ENCODE data around the gene XRCC6. TPM values are rescaled to one million over a fixed set of nuclear protein-coding genes. Genes with fewer than 3 reads are reported as not detected.

Gene XRCC6
- total RNA-seq, 4 donors from 2014 or later, result 119 to 151 (median 127) TPM

DNA sequence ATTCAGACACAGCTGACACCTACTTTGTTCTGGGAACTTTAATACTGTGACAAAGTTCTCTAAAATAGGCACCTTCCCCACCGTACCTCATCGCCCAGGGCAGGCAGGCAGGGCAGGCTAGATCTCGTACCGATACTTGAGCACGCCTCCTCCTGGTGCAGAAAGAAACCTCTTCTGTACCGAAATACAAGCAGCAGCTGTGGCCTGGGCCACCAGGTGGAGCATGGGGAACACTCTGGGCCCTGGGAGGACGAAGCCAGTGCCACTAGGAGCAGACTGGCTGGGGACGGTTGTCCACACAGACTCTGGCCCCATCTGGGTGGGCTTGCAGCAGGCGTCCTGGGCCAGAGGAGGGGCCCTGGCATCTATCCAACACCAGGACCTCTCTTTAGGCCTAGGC lies 44.2 kb upstream of the XRCC6 start:
- no peak overlapping the region for H3K27ac ChIP-seq
- H3K27me3 ChIP-seq, result no peaks in the 10 kb centered on the region
- peaks cover 0 to 61% (median 0%) of the 10 kb centered on the region in 3 donors for H3K36me3 ChIP-seq
- H3K9me3 ChIP-seq, result no peaks in the 10 kb centered on the region
- TF ChIP-seq POLR2A (IDR thresholded peaks at IDR 0.05), result no peak
- TF ChIP-seq, protein P1, sequence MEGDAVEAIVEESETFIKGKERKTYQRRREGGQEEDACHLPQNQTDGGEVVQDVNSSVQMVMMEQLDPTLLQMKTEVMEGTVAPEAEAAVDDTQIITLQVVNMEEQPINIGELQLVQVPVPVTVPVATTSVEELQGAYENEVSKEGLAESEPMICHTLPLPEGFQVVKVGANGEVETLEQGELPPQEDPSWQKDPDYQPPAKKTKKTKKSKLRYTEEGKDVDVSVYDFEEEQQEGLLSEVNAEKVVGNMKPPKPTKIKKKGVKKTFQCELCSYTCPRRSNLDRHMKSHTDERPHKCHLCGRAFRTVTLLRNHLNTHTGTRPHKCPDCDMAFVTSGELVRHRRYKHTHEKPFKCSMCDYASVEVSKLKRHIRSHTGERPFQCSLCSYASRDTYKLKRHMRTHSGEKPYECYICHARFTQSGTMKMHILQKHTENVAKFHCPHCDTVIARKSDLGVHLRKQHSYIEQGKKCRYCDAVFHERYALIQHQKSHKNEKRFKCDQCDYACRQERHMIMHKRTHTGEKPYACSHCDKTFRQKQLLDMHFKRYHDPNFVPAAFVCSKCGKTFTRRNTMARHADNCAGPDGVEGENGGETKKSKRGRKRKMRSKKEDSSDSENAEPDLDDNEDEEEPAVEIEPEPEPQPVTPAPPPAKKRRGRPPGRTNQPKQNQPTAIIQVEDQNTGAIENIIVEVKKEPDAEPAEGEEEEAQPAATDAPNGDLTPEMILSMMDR (IDR thresholded peaks at IDR 0.05), result peak in 4 of 6 experiments; percentile 29 to 70 (median 64)
- H3K4me3 ChIP-seq, result no peak overlapping the region
- DNase-seq, result peak in 2 of 3 donors; percentile 62 to 64
- H3K4me1 ChIP-seq, result no peaks in the 10 kb centered on the region

DNA sequence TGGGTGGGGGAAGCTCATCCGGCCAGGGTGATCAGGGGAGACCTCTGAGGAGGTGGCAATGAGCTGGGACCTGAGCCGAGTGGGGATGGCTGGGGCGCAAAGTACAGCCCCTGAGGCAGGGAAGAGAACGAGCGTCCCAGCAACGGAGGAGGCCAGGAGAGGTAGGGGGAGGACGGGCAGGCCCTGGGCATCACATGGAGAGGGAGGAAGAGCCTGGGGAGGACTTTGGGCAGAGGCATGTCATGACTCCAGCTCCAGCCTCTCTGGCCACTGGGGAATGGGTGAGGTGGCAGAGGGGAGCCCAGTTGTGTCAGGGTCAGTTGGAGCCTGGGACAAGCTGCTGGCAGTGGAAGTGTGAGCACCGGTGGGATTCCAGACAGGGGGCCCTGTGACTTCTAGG lies 43.0 kb upstream of the XRCC6 start:
- Histone ChIP-seq H3K36me3 (peaks cover 0 to 73% (median 0%) of the 10 kb centered on the region in 3 donors), H3K4me3 (no peak overlapping the region)
- TF ChIP-seq, protein P1 (IDR thresholded peaks at IDR 0.05), result no peak

DNA sequence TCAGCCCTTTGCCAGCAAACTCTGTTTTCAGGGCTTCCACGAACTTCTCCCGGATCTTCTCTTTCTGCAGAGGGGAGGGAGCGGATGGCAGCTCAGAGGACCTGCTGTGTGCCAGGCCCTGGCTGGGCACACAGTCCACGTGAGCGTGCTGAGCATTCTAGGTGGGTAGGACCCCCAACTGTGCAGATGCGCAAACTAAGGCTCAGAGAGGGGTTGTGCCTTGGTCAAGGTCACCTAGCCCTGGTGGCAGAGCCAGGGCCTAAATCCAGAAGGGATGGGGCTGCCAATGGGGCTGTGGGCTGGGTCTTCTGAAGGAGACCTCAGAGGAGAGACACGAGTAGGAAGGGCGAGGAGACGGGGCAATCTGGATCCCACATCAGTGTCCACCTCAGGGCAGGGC lies 42.3 kb upstream of the XRCC6 start:
- H3K36me3 ChIP-seq, result peaks cover 0 to 80% (median 0%) of the 10 kb centered on the region in 3 donors
- H3K27me3 ChIP-seq, result no peaks in the 10 kb centered on the region
- TF ChIP-seq, protein P1 (IDR thresholded peaks at IDR 0.05), result no peak
- no peak for TF ChIP-seq POLR2A (IDR thresholded peaks at IDR 0.05)

More for the DNA sequence above, 43.0 kb upstream of the XRCC6 start:
- DNase-seq, result no peak
- Histone ChIP-seq H3K4me1 (no peaks in the 10 kb centered on the region), H3K27me3 (no peaks in the 10 kb centered on the region), H3K27ac (no peak overlapping the region), H3K9me3 (no peaks in the 10 kb centered on the region)

DNA sequence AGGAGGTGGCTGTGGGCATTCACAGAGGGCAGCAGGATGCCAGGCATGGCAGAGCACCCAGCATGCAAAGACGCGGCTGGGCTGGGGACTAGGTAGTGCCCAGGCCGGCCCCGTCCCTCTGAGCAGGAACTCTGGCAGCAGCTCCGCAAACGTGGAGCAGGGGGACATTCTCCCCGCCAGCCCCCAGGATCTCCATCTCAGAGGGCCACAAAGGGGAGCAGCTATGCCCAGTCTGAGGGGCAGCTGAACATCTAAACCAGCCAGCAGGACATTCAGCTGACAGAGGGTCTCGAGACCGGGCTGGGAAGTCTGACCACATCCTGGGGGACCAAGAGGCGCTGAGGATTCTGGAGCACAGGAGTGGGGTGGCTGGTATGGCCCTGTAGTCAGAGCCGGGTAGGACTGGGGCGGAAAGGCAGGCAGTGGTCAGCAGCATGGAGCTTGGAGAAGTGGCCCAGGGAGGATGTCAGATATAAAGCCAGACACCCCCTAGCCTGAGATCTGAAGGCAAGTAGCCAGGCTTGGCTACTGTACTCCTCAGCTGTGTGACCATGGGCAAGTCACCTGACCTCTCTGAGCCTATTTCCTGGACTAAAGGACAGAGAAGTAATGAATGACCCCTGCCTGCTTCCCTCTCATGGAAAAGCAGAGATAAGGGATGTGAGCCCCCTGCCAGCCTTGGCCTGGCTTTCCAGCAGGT lies 41.6 kb upstream of the XRCC6 start:
- Histone ChIP-seq H3K27ac (no peak overlapping the region), H3K36me3 (peaks cover 0 to 86% (median 0%) of the 10 kb centered on the region in 3 donors)

More for the DNA sequence above, 42.3 kb upstream of the XRCC6 start:
- Histone ChIP-seq H3K9me3 (no peaks in the 10 kb centered on the region), H3K27ac (no peak overlapping the region), H3K4me1 (no peaks in the 10 kb centered on the region), H3K4me3 (no peak overlapping the region)
- no peak for DNase-seq

DNA sequence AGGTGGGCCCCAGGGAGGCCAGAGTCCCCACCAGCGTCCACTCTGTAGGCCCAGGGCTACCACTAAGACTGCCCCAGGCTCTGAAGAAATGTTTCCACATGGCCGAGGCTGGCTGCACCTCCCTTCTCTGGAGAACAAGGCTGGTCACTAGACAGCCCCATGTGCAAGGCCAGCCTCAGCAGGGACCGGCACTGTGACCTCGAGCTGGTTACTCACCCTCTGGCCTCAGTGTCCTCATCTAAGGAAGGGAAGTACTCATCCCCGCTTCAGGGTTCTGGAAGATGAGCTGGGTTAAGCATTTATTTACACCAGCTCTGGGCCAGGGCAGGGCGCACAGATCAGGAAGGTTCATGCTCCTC lies 41.1 kb upstream of the XRCC6 start:
- Histone ChIP-seq H3K36me3 (peaks cover 0 to 91% (median 0%) of the 10 kb centered on the region in 3 donors), H3K4me1 (no peaks in the 10 kb centered on the region), H3K27ac (no peak overlapping the region), H3K27me3 (no peaks in the 10 kb centered on the region), H3K4me3 (no peak overlapping the region), H3K9me3 (no peaks in the 10 kb centered on the region)
- no peak for DNase-seq
- no peak for TF ChIP-seq POLR2A (IDR thresholded peaks at IDR 0.05)
- TF ChIP-seq, protein P1 (IDR thresholded peaks at IDR 0.05), result no peak

More for the DNA sequence above, 41.6 kb upstream of the XRCC6 start:
- H3K4me3 ChIP-seq, result no peak overlapping the region
- DNase-seq, result no peak
- no peaks in the 10 kb centered on the region for H3K9me3 ChIP-seq
- H3K4me1 ChIP-seq, result no peaks in the 10 kb centered on the region
- TF ChIP-seq, protein P1 (IDR thresholded peaks at IDR 0.05), result no peak
- no peak for TF ChIP-seq POLR2A (IDR thresholded peaks at IDR 0.05)
- no peaks in the 10 kb centered on the region for H3K27me3 ChIP-seq

Data from Peyer's patch (tissue), 4 donors.